Measurements from ENCODE around the gene BIN1. TPM values are rescaled to one million over a fixed set of nuclear protein-coding genes. Genes with fewer than 3 reads are reported as not detected.

The BIN1 gene
- total RNA-seq, 4 donors from 2014 or later, result 33.3 to 39.7 (median 38.4) TPM

GRCh38 chr2:127058246-127058953 is 48.6 kb downstream of the BIN1 start:
- in situ Hi-C loops (cut with MboI; ENCODE audit: low pct_ligation_motif_present in 1 of 4, low pct_unique_long_range_greater_than_20kb in 1 of 4, low sequenced_read_pairs in 3 of 4), result no loop called here
- WGBS, 2 donors (ENCODE audit: low coverage in 1 of 2), result 80 to 91% methylated on average over 3 to 11 of the region's 11 CpGs
- intact Hi-C loops (cut with DNase I; ENCODE audit: low total_unique reads), result no loop called here

GRCh38 chr2:127057371-127058245 is 49.3 kb downstream of the BIN1 start:
- WGBS, 2 donors (ENCODE audit: low coverage in 1 of 2), result 91 to 92% methylated on average over 8 to 31 of the region's 31 CpGs
- Histone ChIP-seq H3K27ac (no peak overlapping the region), H3K27me3 (no peaks in the 10 kb centered on the region), H3K4me1 (peaks cover 0 to 8% (median 3%) of the 10 kb centered on the region in 4 donors), H3K4me3 (no peak overlapping the region), H3K9me3 (no peaks in the 10 kb centered on the region), H3K36me3 (no peaks in the 10 kb centered on the region)
- intact Hi-C loops (cut with DNase I; ENCODE audit: low total_unique reads) (no loop called here), in situ Hi-C loops (cut with MboI; ENCODE audit: low pct_ligation_motif_present in 1 of 4, low pct_unique_long_range_greater_than_20kb in 1 of 4, low sequenced_read_pairs in 3 of 4) (no loop called here)
- no peak for TF ChIP-seq POLR2A (IDR thresholded peaks at IDR 0.05)
- TF ChIP-seq EP300 (IDR thresholded peaks at IDR 0.05; ENCODE audit: low read depth), result no peak
- TF ChIP-seq POLR2AphosphoS5 (IDR thresholded peaks at IDR 0.05), result no peak
- TF ChIP-seq, protein P1, sequence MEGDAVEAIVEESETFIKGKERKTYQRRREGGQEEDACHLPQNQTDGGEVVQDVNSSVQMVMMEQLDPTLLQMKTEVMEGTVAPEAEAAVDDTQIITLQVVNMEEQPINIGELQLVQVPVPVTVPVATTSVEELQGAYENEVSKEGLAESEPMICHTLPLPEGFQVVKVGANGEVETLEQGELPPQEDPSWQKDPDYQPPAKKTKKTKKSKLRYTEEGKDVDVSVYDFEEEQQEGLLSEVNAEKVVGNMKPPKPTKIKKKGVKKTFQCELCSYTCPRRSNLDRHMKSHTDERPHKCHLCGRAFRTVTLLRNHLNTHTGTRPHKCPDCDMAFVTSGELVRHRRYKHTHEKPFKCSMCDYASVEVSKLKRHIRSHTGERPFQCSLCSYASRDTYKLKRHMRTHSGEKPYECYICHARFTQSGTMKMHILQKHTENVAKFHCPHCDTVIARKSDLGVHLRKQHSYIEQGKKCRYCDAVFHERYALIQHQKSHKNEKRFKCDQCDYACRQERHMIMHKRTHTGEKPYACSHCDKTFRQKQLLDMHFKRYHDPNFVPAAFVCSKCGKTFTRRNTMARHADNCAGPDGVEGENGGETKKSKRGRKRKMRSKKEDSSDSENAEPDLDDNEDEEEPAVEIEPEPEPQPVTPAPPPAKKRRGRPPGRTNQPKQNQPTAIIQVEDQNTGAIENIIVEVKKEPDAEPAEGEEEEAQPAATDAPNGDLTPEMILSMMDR (IDR thresholded peaks at IDR 0.05), result no peak
- no peak for DNase-seq

More at GRCh38 chr2:127058246-127058953, 48.6 kb downstream of the BIN1 start:
- no peak for DNase-seq
- TF ChIP-seq POLR2A (IDR thresholded peaks at IDR 0.05) (no peak), EP300 (IDR thresholded peaks at IDR 0.05; ENCODE audit: low read depth) (no peak)
- TF ChIP-seq, protein P1 (IDR thresholded peaks at IDR 0.05), result no peak
- Histone ChIP-seq H3K4me1 (peaks cover 0 to 8% (median 3%) of the 10 kb centered on the region in 4 donors), H3K4me3 (no peak overlapping the region), H3K27ac (no peak overlapping the region), H3K36me3 (no peaks in the 10 kb centered on the region), H3K9me3 (no peaks in the 10 kb centered on the region), H3K27me3 (no peaks in the 10 kb centered on the region)

DNA sequence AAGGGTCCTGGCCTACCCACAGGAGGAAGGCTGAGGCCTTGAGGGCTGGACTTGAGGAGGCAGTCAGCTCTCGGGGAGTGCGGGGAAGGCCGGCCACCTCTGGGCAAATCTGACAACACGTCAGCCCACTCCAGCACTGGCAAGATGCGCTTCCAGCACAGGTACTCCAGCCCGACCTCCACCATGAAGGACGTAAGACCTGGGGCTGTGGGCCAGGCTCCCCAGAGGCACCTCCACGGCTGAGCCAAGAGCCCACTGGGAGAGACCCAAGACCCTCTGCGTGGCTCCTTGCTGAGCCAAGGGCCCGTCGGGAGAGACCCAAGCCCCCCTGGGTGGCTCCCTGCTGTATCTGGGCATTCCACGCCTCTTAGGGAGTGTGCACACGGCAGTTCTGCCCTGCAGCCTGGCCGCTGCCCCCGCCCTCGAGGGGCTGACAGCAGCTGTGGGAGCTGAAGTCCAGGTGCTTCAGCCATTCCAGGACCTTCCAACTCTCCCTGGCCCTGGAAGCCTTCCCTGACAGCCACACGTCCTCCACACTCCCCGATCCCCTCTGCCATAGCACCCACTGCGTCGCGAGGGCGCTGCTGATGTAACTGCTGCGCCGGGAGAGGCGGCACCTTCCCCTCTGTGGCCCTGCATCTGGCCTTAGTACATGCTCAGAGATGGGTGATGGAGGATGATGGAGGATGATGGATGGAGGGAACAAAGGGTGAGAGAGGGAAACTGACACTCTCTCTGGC is 50.2 kb downstream of the BIN1 start:
- H3K4me1 ChIP-seq, result peaks cover 0 to 8% (median 3%) of the 10 kb centered on the region in 4 donors
- no peaks in the 10 kb centered on the region for H3K9me3 ChIP-seq
- H3K4me3 ChIP-seq, result no peak overlapping the region
- in situ Hi-C loops (cut with MboI; ENCODE audit: low pct_ligation_motif_present in 1 of 4, low pct_unique_long_range_greater_than_20kb in 1 of 4, low sequenced_read_pairs in 3 of 4), result no loop called here
- TF ChIP-seq POLR2A (IDR thresholded peaks at IDR 0.05) (no peak), POLR2AphosphoS5 (IDR thresholded peaks at IDR 0.05) (no peak), EP300 (IDR thresholded peaks at IDR 0.05; ENCODE audit: low read depth) (no peak)
- TF ChIP-seq, protein P1 (IDR thresholded peaks at IDR 0.05), result no peak
- 92% methylated on average over 25 of the region's 25 CpGs; no CpG with 5 or more reads in 1 of the 2 donors for WGBS, 2 donors (ENCODE audit: low coverage in 1 of 2)
- intact Hi-C loops (cut with DNase I; ENCODE audit: low total_unique reads), result no loop called here
- H3K36me3 ChIP-seq, result no peaks in the 10 kb centered on the region
- no peaks in the 10 kb centered on the region for H3K27me3 ChIP-seq
- no peak overlapping the region for H3K27ac ChIP-seq
- DNase-seq, result no peak

GRCh38 chr2:127056086-127056485 is 50.9 kb downstream of the BIN1 start:
- WGBS, 2 donors (ENCODE audit: low coverage in 1 of 2), result 90 to 100% methylated on average over 3 to 5 of the region's 11 CpGs
- TF ChIP-seq POLR2A (IDR thresholded peaks at IDR 0.05) (no peak), POLR2AphosphoS5 (IDR thresholded peaks at IDR 0.05) (no peak), EP300 (IDR thresholded peaks at IDR 0.05; ENCODE audit: low read depth) (no peak)
- TF ChIP-seq, protein P1 (IDR thresholded peaks at IDR 0.05), result no peak
- Histone ChIP-seq H3K36me3 (no peaks in the 10 kb centered on the region), H3K9me3 (no peaks in the 10 kb centered on the region), H3K4me1 (peaks cover 0 to 8% (median 3%) of the 10 kb centered on the region in 4 donors), H3K27ac (no peak overlapping the region), H3K27me3 (no peaks in the 10 kb centered on the region), H3K4me3 (no peak overlapping the region)
- in situ Hi-C loops (cut with MboI; ENCODE audit: low pct_ligation_motif_present in 1 of 4, low pct_unique_long_range_greater_than_20kb in 1 of 4, low sequenced_read_pairs in 3 of 4) (no loop called here), intact Hi-C loops (cut with DNase I; ENCODE audit: low total_unique reads) (no loop called here)
- DNase-seq, result no peak

Measured in transverse colon (tissue), 4 donors.